ENCODE measurements around the gene SYTL2.
"Not testable (repeated sequence)": the region's sequence is repeated elsewhere in the genome, so short reads cannot be mapped to it uniquely, and the experiment has no call there.

The SYTL2 gene

GRCh38 chr11:85787809-85788760, 22.9 kb downstream of the SYTL2 start:
- DNase-seq: no peak

GRCh38 chr11:85787168-85787567, 23.8 kb downstream of the SYTL2 start:
- no peak for DNase-seq

GRCh38 chr11:85784480-85785265, 26.3 kb downstream of the SYTL2 start:
- DNase-seq: no peak

DNA sequence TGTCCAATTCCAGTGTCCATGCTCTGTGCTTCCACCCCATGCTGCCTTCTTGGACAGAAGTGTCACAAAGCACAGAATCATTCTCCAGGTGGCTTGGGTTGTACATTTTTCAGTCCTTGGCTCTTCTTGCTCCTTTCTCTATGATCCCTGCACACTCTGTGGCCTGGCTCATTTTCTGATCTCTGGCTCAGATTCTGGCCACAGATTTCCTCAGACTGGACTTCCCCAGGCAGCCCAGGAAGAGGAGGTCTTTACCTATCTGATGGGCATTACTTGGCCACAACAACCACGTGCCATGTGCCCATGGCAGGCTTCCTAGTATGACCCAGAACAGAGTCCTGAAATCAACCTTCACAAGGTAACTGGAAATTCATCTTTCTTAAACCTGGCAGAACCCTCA, 27.2 kb downstream of the SYTL2 start:
- no peak for DNase-seq

- DNase-seq: peak; percentile 27
Observed at GRCh38 chr11:85780780-85781517, 30.0 kb downstream of the SYTL2 start.

GRCh38 chr11:85779956-85780640, 30.8 kb downstream of the SYTL2 start:
- DNase-seq: no peak

DNA sequence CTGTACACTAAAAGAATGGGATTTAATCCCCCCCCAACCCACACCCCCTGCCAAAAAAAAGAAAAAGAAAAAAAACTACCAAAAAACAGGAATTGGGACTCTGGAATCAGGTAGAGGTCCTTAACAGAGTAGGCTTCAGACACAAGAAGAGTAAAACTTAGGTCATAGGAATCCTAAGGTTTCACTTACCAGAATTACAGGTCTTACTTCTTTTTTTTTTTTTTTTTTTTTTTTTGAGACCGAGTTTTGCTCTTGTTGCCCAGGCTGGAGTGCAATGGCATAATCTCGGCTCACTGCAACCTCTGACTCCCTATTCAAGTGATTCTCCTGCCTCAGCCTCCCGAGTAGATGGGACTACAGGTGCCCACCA, 33.4 kb downstream of the SYTL2 start:
- DNase-seq: not testable (repeated sequence)

GRCh38 chr11:85776951-85777602, 33.9 kb downstream of the SYTL2 start:
- DNase-seq: no peak

- DNase-seq: no peak
Observed at GRCh38 chr11:85774256-85775101, 36.5 kb downstream of the SYTL2 start.

DNA sequence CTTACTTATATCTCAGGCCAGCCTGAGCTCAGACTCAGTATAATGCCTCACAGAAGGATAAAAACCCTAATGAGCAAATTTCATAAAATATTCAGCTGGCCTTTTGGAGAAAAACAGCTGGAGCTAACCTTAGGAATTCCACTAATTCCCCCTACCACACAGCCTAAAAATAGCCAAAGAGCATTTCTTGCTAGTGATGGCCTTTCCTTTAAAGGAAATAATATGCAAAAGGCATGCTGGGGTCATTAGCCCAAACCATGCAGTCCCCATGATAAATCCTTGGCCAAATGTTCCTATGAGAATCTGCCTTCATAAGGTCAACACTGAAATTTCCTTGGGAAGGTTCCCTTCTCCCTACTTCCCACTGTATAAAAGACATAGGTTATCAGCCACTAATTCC, 38.2 kb downstream of the SYTL2 start:
- DNase-seq: no peak

DNA sequence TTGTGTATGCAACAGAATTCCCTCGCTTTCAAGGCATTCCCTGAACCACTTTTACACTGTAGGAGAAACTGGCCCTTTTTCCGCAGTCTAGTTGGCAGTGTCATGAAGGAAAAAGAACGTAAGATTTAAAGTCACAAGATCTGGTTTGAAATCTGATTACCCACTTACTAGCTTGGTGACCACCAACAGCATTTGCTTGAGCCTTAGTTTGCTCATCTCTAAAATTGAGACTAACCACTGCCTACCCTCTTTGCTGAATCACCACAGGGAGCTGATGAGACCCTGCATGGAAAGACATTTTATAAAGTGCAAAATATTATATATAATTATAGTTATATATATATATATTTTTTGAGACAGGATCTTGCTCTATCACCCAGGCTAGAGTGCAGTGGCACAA, 39.4 kb downstream of the SYTL2 start:
- DNase-seq: no peak

- no peak for DNase-seq
Observed at GRCh38 chr11:85769771-85770170, 41.2 kb downstream of the SYTL2 start.

- no peak for DNase-seq
Observed at GRCh38 chr11:85768473-85769146, 42.3 kb downstream of the SYTL2 start.

DNA sequence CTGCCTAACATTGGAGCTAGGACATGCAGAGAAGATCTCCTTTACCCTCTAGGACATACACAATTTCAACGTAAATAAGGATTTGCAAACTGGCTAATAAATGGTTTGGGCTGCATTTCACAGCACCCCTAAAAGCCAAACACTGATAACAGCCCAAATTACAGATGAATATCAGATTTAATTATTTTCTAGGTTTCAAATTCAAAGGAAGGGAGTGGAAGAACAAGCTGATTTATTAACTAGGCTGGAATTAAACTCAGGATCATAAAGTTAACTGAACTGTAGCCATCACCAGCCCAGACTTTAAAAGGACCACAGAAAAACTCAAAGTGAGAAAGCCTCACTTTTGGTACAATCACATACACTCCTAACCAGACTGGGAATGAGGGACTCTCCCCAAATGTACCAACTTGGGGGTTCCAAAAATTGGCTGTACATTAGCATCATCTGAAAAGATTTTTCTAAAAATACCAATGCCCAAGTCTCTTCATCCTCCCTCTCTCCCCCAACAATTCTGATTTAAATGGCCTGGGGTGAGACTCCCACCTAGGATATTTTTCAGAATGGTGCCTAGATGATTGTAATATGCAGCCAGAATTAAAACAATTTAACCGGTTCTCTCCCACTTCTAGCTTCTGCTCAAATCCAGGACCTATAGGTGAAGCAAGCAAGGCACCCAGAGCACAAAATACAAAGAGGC, 43.5 kb downstream of the SYTL2 start:
- no peak for DNase-seq

GRCh38 chr11:85766721-85767161, 44.2 kb downstream of the SYTL2 start:
- DNase-seq: no peak

GRCh38 chr11:85764796-85765195, 46.1 kb downstream of the SYTL2 start:
- no peak for DNase-seq

- DNase-seq: no peak
Observed at GRCh38 chr11:85762226-85762625, 48.7 kb downstream of the SYTL2 start.

DNA sequence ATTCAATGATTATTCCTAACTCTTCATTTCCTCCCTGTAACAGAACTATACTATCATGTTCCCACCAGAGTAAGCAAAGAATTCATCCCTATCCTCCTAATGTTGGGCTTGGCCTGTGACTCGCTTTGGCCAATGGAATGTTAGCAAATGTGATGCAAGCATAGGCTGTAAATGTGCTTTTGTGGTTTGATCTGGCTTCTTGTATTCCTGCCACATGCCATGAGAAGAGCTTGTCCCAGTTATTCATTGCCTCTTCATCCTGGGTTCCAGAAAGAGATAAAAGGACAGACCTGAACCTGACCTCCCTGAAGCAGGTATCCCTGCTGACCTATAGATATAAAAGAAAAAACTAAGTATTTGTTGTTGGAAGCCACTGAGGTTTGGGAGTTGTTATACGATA, 51.0 kb downstream of the SYTL2 start:
- DNase-seq: no peak

GRCh38 chr11:85758480-85759039, 52.4 kb downstream of the SYTL2 start:
- DNase-seq: no peak
